ENCODE data around the gene MAST4. TPM values are rescaled to one million over a fixed set of nuclear protein-coding genes. Genes with fewer than 3 reads are reported as not detected.

MAST4 gene
- total and polyA plus RNA-seq, 2 of the 8 experiments (the other 6 are each of a cell fraction or from before 2014, with no cell fraction given): 1.5 to 2.6 TPM

- Histone ChIP-seq H3K79me1 (ENCODE audit: low read depth, low read length) (no peaks in the 10 kb centered on the region; the same call in 1 of the 2 replicates), H3K4me1 (replicated peaks in 1 of 4; ENCODE audit: control insufficient read depth in 3 of 4, insufficient read depth in 4 of 4, low read length in 3 of 4) (no peaks in the 10 kb centered on the region), H3K9me3 (ENCODE audit: insufficient read depth in 2 of 2, low read depth in 1 of 2, low read length in 1 of 2) (no peaks in the 10 kb centered on the region), H2BK120ac (replicated peaks; ENCODE audit: low read depth, low read length) (no peak overlapping the region), H2AFZ (ENCODE audit: low read length) (no peak overlapping the region), H3K36me3 (ENCODE audit: control insufficient read depth in 2 of 4, insufficient read depth in 4 of 4, low read length in 3 of 4) (no peaks in the 10 kb centered on the region), H2BK20ac (ENCODE audit: low read length) (no peak overlapping the region), H3K14ac (ENCODE audit: insufficient read length) (no peak overlapping the region), H2BK12ac (ENCODE audit: low read depth, low read length) (no peak overlapping the region), H3K18ac (ENCODE audit: extremely low read depth, low read length) (no peak overlapping the region), H4K5ac (ENCODE audit: insufficient read length, low read depth, low read length) (no peak overlapping the region), H3K27ac (ENCODE audit: low read depth, low read length) (no peak overlapping the region), H4K8ac (ENCODE audit: extremely low read depth, insufficient read depth, low read length) (no peak overlapping the region), H3K23me2 (ENCODE audit: low read depth, low read length) (no peaks in the 10 kb centered on the region), H3K56ac (replicated peaks; ENCODE audit: insufficient read length, low read depth, low read length) (no peak overlapping the region), H3K4me3 (ENCODE audit: extremely low read depth in 1 of 4, insufficient read depth in 2 of 4, low read depth in 3 of 4, low read length in 4 of 4) (no peak overlapping the region), H3K27me3 (replicated peaks in 1 of 4; ENCODE audit: control insufficient read depth in 3 of 4, extremely low read depth in 1 of 4, insufficient read depth in 3 of 4, low read length in 3 of 4) (no peaks in the 10 kb centered on the region), H3K79me2 (ENCODE audit: control insufficient read depth in 1 of 2, insufficient read depth in 2 of 2, low read length in 2 of 2) (no peaks in the 10 kb centered on the region), H2BK15ac (ENCODE audit: low read length) (no peak overlapping the region), H3K4ac (replicated peaks; ENCODE audit: insufficient read length, low read depth, low read length) (no peak overlapping the region), H4K20me1 (replicated peaks in 1 of 2; ENCODE audit: control insufficient read depth in 1 of 2, insufficient read depth in 2 of 2, low read length in 2 of 2) (no peaks in the 10 kb centered on the region), H3K4me2 (ENCODE audit: insufficient read depth in 1 of 2, low read depth in 2 of 2, low read length in 2 of 2) (no peak overlapping the region), H2AK5ac (ENCODE audit: low read depth, low read length) (no peak overlapping the region), H3K23ac (ENCODE audit: insufficient read length) (no peak overlapping the region), H3K9ac (replicated peaks in 1 of 4; ENCODE audit: extremely low read depth in 1 of 4, low read depth in 3 of 4, low read length in 3 of 4) (no peak overlapping the region), H2BK5ac (ENCODE audit: low read depth, low read length) (no peak overlapping the region), H4K91ac (replicated peaks; ENCODE audit: insufficient read length, low read length) (no peak overlapping the region)
- DNase-seq (ENCODE audit: low read depth in 1 of 2, low spot score in 2 of 2): no peak
- WGBS, 2 experiments (ENCODE audit: extremely low coverage in 1 of 2, insufficient coverage in 1 of 2, insufficient read length in 1 of 2, insufficient replicate concordance in 2 of 2, low coverage in 1 of 2, low lambda C conversion rate in 2 of 2, missing lambda C conversion rate in 1 of 2): 93% methylated on average over 6 of the region's 6 CpGs; no CpG with 5 or more reads in 1 of the 2 experiments
- FAIRE-seq: no peak
- ChIA-PET POLR2A (ENCODE audit: partially characterized antibody) (no interaction called here), CTCF (ENCODE audit: partially characterized antibody) (interaction anchor here (2.4 kb wide), 1 partner anchor 14 kb away, joined by 11 read pairs; no protein-coding TSS in a partner anchor)
- no peak for TF ChIP-seq EZH2 (IDR thresholded peaks at IDR 0.05; ENCODE audit: low read depth, low read length, severe bottlenecking)
- no peak for TF ChIP-seq BACH1 (IDR thresholded peaks at IDR 0.05; ENCODE audit: low read length)
- no peak for TF ChIP-seq GABPA (IDR thresholded peaks at IDR 0.05; ENCODE audit: borderline replicate concordance, insufficient read depth, low read length)
- TF ChIP-seq CEBPB (IDR thresholded peaks at IDR 0.05; ENCODE audit: low read depth, low read length): no peak
- TF ChIP-seq, protein P1, sequence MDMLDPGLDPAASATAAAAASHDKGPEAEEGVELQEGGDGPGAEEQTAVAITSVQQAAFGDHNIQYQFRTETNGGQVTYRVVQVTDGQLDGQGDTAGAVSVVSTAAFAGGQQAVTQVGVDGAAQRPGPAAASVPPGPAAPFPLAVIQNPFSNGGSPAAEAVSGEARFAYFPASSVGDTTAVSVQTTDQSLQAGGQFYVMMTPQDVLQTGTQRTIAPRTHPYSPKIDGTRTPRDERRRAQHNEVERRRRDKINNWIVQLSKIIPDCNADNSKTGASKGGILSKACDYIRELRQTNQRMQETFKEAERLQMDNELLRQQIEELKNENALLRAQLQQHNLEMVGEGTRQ (IDR thresholded peaks at IDR 0.05; ENCODE audit: low read length): no peak
Observed at GRCh38 chr5:66974256-66974655, 378.1 kb downstream of the MAST4 start.

Measured in H1 (cell line).